GM19043 (cell line): ENCODE data around the gene ATP1A2.

Experiments used
- ATAC-seq: cut with Tn5 transposase; IDR thresholded peaks from one replicate; pipeline ENCODE4 v1.9.1; 2021; ENCODE audit warnings: low read depth; ENCODE audit not compliant: unreplicated experiment

Gene ATP1A2

GRCh38 chr1:160168609-160169369 is 53.2 kb downstream of the ATP1A2 start:
- no peak for ATAC-seq

GRCh38 chr1:160169553-160170399 is 54.2 kb downstream of the ATP1A2 start:
- ATAC-seq, result peak; percentile 61

- no peak for ATAC-seq
These were observed 55.8 kb downstream of the ATP1A2 start for GRCh38 chr1:160171354-160171753.

GRCh38 chr1:160171980-160172379 is 56.4 kb downstream of the ATP1A2 start:
- ATAC-seq, result no peak

- ATAC-seq, result no peak
These were observed 61.7 kb downstream of the ATP1A2 start for GRCh38 chr1:160177231-160177630.

GRCh38 chr1:160177667-160178066 is 62.1 kb downstream of the ATP1A2 start:
- ATAC-seq, result no peak

GRCh38 chr1:160178731-160179130 is 63.2 kb downstream of the ATP1A2 start:
- ATAC-seq, result no peak

- no peak for ATAC-seq
These were observed 63.8 kb downstream of the ATP1A2 start for GRCh38 chr1:160179336-160179735.

GRCh38 chr1:160186246-160186645 is 70.7 kb downstream of the ATP1A2 start:
- ATAC-seq, result no peak

GRCh38 chr1:160186729-160187128 is 71.2 kb downstream of the ATP1A2 start:
- ATAC-seq, result no peak

- ATAC-seq, result no peak
These were observed 71.8 kb downstream of the ATP1A2 start for GRCh38 chr1:160187407-160187806.

- ATAC-seq, result no peak
These were observed 72.8 kb downstream of the ATP1A2 start for GRCh38 chr1:160188341-160188740.

- no peak for ATAC-seq
These were observed 74.4 kb downstream of the ATP1A2 start, which contains the start of gene CASQ1 for GRCh38 chr1:160189649-160190625. CASQ1 (plus strand) TSS chr1:160190575; CDS start chr1:160190752, 177 bp downstream.

GRCh38 chr1:160191756-160192155 is 76.2 kb downstream of the ATP1A2 start:
- ATAC-seq, result no peak

GRCh38 chr1:160192234-160192633 is 76.7 kb downstream of the ATP1A2 start:
- no peak for ATAC-seq
